CD4-positive, alpha-beta T cell treated with Interleukin-2 at 100 ng/mL for 4 hours (primary cell): ENCODE measurements around the gene CCDC138.
A peak's percentile ranks its signal among the peaks of the same experiment; 100 is the strongest.
"Not testable (repeated sequence)": the region's sequence is repeated elsewhere in the genome, so short reads cannot be mapped to it uniquely, and the experiment has no call there.

Experiments used
- DNase-seq: peaks from one replicate; pipeline ENCODE4 v3.0.0-alpha.2; 2020; ENCODE audit warnings: low spot score

The CCDC138 gene, protein sequence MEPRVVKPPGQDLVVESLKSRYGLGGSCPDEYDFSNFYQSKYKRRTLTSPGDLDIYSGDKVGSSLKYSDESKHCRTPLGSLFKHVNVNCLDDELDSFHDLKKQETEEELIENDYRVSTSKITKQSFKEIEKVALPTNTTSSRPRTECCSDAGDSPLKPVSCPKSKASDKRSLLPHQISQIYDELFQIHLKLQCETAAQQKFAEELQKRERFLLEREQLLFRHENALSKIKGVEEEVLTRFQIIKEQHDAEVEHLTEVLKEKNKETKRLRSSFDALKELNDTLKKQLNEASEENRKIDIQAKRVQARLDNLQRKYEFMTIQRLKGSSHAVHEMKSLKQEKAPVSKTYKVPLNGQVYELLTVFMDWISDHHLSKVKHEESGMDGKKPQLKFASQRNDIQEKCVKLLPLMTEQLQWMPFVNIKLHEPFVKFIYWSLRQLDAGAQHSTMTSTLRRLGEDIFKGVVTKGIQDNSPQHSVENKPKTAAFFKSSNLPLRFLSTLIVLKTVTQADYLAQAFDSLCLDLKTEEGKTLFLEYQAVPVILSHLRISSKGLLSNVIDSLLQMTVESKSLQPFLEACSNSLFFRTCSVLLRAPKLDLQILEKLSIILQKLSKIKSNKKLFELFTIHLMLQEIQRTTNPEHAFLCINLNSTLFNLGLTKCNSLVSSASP

DNA sequence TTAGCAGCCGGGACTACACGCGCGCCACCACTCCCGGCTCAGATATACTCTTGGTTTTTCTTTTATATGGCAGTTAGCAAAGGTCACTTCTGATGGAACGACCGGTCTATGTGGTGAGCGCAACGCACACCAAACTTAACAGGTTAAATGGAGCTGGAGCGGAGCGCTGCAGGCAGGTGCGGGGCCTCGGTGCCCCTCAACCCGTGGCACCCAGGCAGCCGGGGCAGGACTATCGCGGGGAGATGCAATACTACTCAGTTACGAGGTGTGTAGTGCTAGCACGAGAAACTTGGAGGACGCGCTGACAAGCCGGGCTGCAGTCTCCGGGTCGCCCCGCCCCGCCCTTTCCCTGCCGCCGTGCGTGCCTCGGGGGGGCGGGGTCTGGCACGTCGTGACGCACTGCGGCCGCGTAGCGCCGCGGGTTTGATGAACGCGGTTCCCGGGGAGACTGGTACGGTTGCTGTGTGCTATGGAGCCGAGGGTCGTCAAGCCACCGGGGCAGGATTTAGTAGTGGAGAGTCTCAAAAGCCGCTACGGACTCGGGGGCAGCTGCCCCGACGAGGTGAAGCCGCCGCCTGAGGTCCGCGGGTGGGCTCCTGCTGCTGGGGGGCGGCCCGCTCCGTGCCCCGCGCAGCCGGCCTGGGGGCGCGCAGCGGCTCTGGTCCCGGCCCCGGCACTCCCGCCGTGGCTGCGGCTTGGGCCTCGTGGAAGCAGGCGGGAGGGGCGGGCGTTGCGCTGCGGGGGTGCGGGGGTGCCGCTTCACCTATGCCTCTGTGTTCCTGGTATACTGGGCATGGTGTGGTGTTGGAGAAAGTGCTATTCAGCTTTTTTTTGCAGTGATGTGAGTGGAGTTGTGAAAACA lies at the start of gene CCDC138:
CCDC138 (plus strand) TSS at position 418 of the 862 bp plus-strand sequence; CDS start at position 470, 52 bp downstream.
- peak; percentile 86 for DNase-seq

DNA sequence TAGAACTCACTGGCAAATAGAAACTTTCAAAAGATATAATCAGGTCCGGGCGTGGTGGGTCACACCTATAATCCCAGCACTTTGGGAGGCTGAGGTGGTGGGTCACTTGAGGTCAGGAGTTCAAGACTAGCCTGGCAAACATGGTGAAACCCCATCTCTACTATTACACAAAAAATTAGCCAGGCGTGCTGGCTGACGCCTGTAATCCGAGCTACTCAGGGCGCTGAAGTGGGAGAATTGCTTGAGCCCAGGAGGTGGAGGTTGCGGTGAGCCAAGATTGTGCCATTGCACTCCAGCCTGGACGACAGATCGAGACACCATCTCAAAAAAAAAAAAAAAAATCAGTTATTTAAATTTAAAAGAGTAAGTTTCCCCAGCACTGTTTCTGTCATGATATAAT lies 28.6 kb upstream of the CCDC138 start:
- not testable (repeated sequence) for DNase-seq

DNA sequence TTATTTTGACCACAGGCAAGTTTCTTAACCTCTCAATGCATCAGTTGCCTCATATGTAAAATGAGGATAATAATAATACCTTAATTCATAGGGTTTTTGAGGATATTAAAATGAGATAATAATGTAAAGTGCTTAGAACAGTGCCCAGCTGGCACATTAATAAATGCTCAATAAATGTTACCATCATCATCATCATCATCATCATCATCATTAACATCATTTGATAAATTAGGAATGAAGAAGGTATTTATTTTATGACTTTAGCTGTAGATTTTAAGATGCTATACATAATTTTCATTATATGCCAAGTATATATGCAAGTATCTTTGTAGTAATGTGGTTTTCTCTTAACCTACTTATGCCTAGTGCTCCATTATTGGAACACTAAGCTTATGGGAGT lies 24.0 kb upstream of the CCDC138 start:
- not testable (repeated sequence) for DNase-seq

DNA sequence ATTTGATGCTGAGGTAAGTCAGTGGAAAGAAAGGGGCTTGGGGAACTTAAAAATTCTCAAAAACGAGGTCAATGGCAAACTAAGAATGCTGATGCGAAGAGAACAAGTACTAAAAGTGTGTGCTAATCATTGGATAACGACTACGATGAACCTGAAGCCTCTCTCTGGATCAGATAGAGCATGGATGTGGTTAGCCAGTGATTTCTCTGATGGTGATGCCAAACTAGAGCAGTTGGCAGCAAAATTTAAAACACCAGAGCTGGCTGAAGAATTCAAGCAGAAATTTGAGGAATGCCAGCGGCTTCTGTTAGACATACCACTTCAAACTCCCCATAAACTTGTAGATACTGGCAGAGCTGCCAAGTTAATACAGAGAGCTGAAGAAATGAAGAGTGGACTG lies 19.9 kb upstream of the CCDC138 start:
- not testable (repeated sequence) for DNase-seq

DNA sequence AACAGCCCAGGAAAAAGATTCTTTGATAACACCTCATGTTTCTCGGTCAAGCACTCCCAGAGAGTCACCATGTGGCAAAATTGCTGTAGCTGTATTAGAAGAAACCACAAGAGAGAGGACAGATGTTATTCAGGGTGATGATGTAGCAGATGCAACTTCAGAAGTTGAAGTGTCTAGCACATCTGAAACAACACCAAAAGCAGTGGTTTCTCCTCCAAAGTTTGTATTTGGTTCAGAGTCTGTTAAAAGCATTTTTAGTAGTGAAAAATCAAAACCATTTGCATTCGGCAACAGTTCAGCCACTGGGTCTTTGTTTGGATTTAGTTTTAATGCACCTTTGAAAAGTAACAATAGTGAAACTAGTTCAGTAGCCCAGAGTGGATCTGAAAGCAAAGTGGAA lies 18.7 kb upstream of the CCDC138 start:
- not testable (repeated sequence) for DNase-seq

DNA sequence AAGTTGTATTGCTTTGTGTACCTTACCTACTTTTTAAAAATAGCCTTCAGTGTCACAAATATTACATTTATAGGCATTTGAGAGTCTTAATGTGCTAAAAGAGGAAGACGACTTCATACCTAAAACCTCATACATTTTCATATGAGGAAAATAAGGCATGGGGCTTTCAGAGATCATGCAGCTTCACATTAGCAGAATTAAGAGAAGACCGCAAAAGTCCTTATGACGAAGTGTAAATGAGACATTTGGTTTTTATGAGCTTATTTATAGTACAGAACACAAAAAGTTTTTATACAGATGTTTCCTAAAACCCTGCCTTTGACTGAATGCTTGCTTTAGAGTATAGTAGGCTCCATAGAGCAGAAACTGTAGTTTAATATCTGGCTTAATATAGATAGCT lies 10.1 kb upstream of the CCDC138 start:
- no peak for DNase-seq

DNA sequence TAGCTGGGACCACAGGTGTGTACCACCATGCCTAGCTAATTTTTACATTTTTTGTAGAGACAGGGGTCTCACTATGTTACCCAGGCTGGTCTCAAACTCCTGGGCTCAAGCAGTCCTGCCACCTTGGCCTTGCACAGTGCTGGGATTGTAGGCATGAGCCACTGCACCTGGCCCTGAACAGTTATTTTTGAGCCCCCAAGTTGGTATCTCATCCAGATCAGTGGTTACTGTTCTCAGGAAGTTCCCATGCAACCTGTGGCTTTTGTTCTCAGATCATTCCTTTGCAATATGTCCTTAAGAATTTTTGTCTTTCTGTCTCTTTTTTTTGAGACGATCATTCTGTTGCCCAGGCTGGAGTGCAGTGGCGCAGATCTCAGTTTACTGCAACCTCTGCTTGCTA lies 7.7 kb upstream of the CCDC138 start:
- DNase-seq: no peak

DNA sequence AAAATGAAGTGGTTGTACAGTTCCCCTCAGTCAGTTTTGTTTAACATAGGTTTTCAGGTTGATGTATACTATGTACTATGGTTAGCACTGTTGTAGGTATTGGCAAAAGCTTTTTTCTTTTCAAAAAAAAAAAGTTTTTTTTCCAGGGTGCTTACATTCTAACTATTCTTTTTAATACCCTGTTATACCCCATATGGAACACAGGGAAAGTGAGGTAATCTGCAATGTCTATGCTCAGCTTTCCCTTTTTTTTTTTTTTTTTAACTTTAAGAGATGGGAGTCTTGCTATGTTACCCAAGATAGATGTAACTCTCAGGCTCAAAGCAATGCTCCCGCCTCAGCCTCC lies 590 bp upstream of the CCDC138 start:
- DNase-seq: no peak

DNA sequence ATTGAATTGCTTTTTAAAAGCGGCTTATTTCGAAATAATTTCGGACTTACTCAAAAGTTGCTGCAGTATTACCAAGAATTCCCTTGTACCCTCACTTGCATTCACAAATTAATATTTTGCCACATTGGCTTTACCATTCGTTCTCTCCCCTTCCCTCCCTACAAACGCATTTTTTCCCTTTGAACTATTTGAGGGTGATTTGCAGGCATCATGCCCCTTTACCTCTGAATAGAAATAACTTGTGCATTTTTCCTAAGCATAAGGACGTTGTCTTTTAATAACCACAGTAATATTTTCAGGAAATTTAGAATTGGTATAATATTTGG lies 608 bp downstream of the CCDC138 start:
- no peak for DNase-seq

DNA sequence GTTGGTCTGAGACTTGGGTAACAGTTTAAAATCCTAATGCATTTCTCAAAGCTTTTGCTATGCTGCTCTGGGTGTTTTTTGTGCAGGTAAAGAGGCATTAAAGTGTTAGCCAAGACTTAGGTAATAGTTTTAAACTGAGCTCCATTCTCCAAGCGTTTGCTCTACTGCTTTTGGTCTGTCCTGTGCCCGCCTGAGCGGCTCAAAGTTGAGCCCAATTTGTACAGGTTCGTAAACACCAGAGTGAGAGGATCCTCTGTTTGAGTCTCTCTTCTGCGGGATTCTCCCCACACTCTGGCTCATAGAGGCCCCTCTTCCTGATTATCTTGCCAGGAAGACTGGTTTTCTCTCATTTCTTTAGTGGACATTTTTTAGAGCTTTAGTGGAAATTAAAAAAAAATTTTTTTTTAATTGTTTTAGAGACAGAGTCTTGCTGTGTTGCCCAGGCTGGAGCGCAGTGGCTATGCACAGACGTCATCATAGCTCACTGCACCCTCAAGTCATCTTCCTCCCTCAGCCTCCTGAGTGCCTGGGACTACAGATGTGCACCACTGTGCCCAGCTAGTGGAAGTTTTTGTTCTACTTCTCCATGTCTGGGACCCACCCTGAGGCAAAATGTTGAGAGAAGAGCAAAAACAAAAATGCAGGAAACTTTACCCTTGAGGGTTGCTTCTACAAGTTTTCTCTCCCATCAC lies 16.6 kb downstream of the CCDC138 start:
- no peak for DNase-seq

DNA sequence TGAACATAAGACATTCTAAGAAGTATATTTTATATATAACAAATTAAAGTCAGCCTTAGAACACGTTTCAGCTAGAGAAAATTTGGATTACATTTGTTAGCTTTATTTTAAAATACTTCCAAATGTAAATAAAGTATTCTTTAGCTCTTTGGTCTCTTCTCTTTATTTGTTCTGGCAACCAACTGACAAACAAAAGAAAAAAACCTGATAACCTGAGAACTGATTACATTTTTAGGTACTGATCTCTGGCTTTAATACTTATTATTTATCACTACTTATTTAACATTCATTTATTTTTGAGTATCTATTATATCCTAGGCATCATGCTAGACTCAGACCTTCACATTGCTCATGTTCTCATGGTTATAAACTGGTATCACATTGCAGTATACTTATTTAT lies 18.5 kb downstream of the CCDC138 start:
- DNase-seq: no peak

DNA sequence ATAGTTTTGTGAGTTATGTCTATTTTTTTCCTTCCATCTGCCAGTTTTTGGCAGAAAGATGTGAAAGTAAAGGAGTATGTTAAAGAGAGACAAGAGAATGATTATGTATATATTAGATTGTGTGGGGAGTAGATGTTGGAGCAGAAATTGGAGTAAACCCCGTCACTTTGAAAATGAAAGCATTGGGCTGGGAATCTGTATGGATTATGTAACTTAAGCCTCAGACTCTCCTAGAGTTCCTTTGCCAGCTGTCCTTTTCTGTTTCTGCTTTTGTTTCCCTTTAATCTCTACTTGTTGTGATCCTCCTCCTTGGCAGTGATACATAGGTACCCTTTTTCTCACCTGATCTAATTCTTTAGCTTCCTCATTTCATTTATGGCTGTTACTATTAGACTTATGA lies 19.2 kb downstream of the CCDC138 start:
- DNase-seq: no peak

DNA sequence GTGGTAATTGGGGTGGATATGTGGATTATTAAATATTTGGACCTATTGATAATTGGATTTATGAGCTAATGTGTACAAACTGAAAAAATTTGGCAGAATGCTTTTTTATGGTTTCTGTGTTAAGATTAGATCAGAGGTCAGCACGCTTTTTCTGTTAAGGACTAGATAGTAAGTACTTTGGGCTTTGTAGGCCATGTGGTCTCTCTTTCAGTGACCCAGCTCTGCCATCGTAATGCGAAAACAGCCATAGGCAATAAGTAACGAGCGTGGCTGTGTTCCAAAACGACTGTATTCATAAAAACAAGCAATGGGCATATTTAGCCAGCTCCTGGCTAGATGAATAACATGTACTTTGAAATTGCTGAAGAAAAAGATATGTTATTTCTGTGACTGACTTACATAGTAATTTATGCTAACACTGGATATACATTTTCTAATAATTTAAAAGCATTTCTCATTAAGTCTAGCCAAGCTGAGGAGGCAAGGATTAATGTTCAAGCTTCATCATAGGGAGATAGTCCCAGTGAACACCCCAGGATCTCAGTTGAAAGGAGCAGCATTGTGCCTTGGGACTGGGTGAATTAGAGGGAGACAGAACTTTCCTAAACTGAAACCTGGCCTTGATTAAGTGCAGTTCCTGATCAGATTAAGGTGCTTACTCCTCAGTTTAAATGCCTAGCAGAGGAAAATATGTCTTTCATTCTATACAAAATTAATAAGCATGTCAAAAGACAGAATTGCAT lies 20.0 kb downstream of the CCDC138 start:
- DNase-seq: no peak

DNA sequence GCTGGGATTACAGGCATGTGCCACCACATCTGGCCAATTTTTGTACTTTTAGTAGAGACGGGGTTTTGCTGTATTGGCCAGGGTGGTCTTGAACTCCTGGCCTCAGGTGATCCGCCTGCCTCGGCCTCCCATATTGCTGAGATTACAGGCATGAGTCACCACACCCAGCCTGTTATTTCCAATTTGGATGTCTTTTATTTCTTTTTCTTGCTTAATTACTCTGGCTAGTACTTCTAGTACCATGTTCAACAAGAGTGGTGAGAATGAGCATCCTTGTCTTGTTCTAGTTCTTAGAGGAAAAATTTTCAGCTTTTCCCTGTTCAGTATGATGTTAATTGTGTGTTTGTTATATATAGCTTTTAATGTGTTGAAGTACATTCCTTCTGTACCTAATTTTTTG lies 23.4 kb downstream of the CCDC138 start:
- no peak for DNase-seq

DNA sequence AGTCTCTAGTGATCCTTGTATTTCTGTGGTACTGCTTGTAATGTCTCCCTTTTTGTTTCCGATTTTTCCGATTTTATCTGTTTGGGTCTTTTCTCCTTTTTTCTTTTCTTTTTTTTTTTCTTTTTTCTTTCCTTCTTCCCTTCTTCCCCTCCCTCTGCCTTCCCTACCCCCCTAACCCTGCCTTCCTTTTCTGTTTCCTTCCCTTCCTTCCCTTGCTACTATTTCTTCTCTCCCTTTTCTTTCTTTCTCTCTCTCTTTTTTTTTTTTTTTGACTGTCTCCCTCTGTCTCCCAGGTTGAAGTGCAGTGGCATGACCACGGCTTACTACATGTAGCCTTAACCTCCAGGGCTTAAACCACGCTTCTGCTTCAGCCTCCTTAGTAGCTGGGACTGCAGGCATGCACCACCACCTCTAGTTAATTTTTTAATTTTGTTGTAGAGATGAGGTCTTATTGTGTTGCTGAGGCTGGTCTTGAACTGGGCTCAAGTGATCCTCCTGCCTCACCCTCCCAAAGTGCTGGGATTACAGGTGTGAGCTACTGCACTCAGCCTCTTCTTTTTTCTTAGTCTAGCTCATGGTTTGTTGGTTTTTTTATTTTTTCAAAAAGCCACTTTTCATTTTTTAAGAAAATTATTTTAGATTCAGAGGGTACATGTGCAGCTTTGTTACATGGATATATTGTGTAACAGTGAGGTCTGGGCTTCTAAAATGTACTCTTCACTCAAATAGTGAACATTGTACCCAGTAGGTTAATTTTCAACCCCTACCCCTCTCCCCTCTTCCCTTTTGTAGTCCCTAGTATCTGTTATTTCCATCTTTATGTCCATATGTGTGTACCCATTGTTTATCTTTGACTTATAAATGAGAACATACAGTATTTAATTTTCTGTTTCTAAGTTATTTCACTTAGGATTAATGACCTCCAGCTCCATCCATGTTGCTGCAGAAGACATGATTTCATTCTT lies 24.7 kb downstream of the CCDC138 start:
- no peak for DNase-seq

DNA sequence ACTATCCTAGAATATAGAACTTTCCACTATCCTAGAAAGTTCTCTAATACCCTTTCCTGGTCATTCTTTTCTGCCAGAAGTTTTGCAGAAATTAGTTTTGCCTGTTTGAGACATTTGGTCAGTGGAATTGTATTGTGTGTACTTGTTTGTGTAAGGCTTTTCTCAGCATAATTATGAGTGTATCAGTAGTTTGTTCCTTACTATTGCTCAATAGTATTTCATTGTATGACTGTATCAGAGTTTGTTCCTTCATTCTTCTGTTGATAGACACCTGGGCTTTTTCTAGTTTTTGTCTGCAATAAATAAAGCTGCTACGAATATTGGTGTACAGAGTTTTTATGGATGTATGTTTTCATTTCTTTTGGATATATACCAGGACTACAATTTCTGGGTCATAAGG lies 27.2 kb downstream of the CCDC138 start:
- DNase-seq: no peak

DNA sequence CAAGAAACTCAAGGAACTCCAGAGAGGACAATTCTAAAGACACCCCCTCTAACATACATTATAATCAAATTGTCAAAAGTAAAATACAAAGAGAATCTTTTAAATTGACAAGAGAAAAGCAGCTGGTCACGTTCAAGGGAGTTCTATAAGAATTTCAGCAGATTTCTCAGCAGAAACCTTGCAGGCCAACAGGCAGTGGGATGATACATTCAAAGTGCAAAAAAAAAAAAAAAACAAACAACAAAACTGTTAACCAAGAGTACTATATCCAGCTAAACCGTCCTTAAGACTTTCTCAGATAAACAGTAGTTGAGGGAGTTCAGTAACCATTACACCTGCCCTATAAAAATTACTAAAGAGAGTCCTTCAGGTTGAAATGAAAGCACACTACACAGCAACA lies 33.9 kb downstream of the CCDC138 start:
- DNase-seq: no peak

DNA sequence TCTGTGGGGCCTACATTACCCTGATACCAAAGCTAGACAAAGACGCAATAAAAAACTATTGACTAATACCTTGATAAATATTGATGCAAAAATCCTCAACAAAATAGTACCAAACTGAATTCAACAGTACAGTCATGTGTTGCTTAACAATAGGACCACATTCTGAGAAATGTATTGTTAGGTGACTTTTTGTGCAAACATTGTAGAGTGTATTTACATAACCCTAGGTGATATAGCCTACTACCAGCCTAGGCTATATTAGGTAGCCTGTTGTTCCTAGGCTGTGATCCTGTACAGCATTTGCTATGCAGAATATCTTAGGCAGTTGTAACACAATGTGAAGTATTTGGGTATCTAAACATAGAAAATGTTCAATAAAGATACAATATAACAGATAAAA lies 36.7 kb downstream of the CCDC138 start:
- DNase-seq: no peak

DNA sequence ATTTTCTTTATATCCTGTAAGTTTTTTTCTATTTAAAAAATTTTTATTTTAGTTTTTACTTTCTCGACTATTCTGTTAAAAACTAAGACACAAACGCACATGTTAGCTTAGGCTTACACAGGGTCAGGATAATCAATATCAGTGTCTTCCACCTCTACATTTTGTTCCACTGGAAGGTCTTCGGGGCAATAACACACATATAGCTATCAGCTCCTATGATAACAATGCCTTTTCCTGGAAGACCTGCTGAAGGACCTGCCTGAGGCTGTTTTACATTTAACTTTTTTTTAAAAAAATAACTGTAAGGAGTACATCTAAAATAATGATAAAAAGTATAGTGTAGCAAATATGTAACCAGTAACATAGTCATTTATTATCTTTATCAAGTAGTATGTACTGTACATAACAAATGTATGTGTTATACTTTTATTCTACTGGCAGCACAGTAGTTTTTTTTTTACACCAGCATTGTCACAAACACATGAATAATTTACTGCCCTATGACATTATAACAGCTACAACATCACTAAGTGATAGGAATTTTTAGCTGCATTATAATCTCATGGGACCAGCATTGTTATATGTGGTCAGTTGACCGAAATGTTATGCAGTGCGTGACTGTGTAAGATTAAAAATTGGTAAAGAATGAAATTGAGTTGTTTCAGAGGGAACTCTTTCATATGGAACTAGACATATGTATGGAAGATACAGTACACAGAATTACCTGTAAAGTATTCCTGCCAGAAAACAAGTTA lies 37.9 kb downstream of the CCDC138 start:
- DNase-seq: no peak

DNA sequence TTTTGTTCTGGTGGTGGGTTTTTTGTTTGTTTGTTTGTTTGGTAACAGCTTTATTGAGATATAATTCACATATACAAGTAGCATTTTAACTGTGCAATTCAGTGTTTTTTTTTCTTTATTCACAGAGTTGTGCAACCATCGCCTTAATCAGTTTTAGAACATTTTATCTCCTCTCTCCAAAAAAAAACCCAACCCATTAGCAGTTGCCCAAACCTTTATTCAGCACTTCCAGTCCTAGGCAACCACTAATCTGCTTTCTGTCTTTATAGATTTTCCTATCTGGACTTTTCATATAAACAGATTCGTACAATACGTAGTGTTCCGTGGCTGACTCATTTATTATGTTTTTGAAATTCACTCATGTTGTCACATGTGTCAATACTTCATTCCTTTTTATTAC lies 38.7 kb downstream of the CCDC138 start:
- DNase-seq: no peak
